ENCODE data around the gene C11orf54.

DNA sequence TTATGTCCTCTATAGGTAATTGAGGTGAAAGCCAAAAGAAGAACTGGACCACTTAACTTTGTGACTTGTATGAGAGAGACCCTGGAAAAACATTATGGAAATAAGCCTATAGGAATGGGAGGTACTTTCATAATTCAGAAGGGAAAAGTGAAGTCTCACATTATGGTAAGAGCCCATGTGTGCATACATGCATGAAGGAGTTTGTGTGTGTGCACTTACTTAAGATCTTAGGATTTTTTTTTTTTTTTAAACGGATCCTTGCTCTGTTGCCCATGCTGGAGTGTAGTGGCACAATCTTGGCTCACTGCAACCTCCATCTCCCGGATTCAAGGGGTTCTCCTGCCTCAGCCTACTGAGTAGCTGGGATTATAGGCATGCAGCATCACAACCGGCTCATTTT is 15.8 kb downstream of the C11orf54 start:
- TF ChIP-seq POLR2AphosphoS5 (IDR thresholded peaks at IDR 0.05; ENCODE audit: low read depth, low read length): no peak
- TF ChIP-seq POLR2A (IDR thresholded peaks at IDR 0.05; ENCODE audit: low read depth, low read length): no peak
- no peak for TF ChIP-seq TAF1 (IDR thresholded peaks at IDR 0.05; ENCODE audit: borderline replicate concordance, low read depth, low read length)

Measured in GM12892 (cell line).